Upper lobe of left lung (tissue), 6 donors: ENCODE data around the gene TAS2R19. TPM values are rescaled to one million over a fixed set of nuclear protein-coding genes. Genes with fewer than 3 reads are reported as not detected.

ENCODE experiments used
- ATAC-seq, 2 donors: fragments of 200-7000 bp; cut with Tn5 transposase; one replicate each; pipeline ENCODE4 v1.9.1; 2022; ENCODE audit warnings: mild to moderate bottlenecking in 2 of 2, moderate library complexity in 2 of 2; ENCODE audit not compliant: low FRiP score in 2 of 2
- DNase-seq, 2 donors: peaks; one replicate each; pipeline ENCODE4 v3.0.0-alpha.2; 2019 to 2020
- H3K27ac ChIP-seq, 4 donors: fragments of 200-600 bp; sonication (generic); one replicate each; pipeline ENCODE4 v1.5.1; 2016 to 2019
- H3K27me3 ChIP-seq, 4 donors: fragments of 200-600 bp; sonication (generic); one replicate each; pipeline ENCODE4 v1.5.1; 2017 to 2019
- H3K36me3 ChIP-seq, 4 donors: fragments of 200-600 bp; sonication (generic); one replicate each; pipeline ENCODE4 v1.5.1; 2016 to 2019
- H3K4me1 ChIP-seq, 4 donors: fragments of 200-600 bp; sonication (generic); one replicate each; pipeline ENCODE4 v1.5.1; 2018 to 2019
- H3K4me3 ChIP-seq, 4 donors: fragments of 200-600 bp; sonication (generic); one replicate each; pipeline ENCODE4 v1.5.1; 2017 to 2019; ENCODE audit warnings: mild to moderate bottlenecking in 2 of 4, moderate library complexity in 1 of 4
- H3K9me3 ChIP-seq, 4 donors: fragments of 200-600 bp; sonication (generic); one replicate each; pipeline ENCODE4 v1.5.1; 2018 to 2019
- CTCF ChIP-seq, 6 experiments: fragments of 450-650 bp in 4 of 6; fragments of 200-600 bp in 2 of 6; sonication (generic) in 2 of 6; IDR thresholded peaks; one replicate each; pipeline ENCODE4 v1.5.1; 2016 to 2019; ENCODE audit warnings: antibody characterized with exemption in 6 of 6
- EP300 ChIP-seq, 4 donors: sonication (generic); formaldehyde crosslinking; IDR thresholded peaks; one replicate each; pipeline ENCODE4 v1.5.1; 2017; ENCODE audit warnings: antibody characterized with exemption in 4 of 4, control low read depth in 2 of 4
- POLR2A ChIP-seq, 4 donors: fragments of 450-650 bp; IDR thresholded peaks; one replicate each; pipeline ENCODE4 v1.5.1; 2016 to 2017; ENCODE audit warnings: antibody characterized with exemption in 4 of 4, mild to moderate bottlenecking in 2 of 4
- POLR2AphosphoS5 ChIP-seq, 2 donors: sonication (generic); formaldehyde crosslinking; IDR thresholded peaks; one replicate each; pipeline ENCODE4 v1.5.1; 2017; ENCODE audit warnings: antibody characterized with exemption in 2 of 2
- WGBS, 2 donors: methylation state at CpG; one replicate each; pipeline ENCODE4 v1.1.5; 2017 to 2018; 5-methylcytosine and 5-hydroxymethylcytosine counted together
- total RNA-seq, 6 donors: library from RNA; depleted of rRNA in 4 of 6; stranded (reverse); fragments of >200 nt in 4 of 6; gene quantifications; one replicate each; pipeline versions ENCODE4 v1.1.0 to v1.2.1, GENCODE V29; 2016 to 2021
- donor health status: DM: no; HTN: no; CAD: no; lungs with moderate emphysema.
- donor health status: DM: no; HTN: yes; CAD: no; lungs with severe emphysema.

TAS2R19 gene
- total RNA-seq, 6 donors from 2014 or later, result 1.2 to 17.8 (median 4.0) TPM

- Histone ChIP-seq H3K4me1 (peaks cover 0 to 4% (median 0%) of the 10 kb centered on the region in 4 donors), H3K36me3 (no peaks in the 10 kb centered on the region), H3K9me3 (no peaks in the 10 kb centered on the region), H3K27me3 (no peaks in the 10 kb centered on the region), H3K27ac (no peak overlapping the region), H3K4me3 (no peak overlapping the region)
- TF ChIP-seq POLR2A (IDR thresholded peaks at IDR 0.05) (no peak), POLR2AphosphoS5 (IDR thresholded peaks at IDR 0.05) (no peak), EP300 (IDR thresholded peaks at IDR 0.05) (no peak), CTCF (IDR thresholded peaks at IDR 0.05) (no peak)
- ATAC-seq (no peak), DNase-seq (no peak)
- WGBS, 2 donors, result 81 to 83% methylated on average over 4 of the region's 4 CpGs
These were observed 6.5 kb downstream of the TAS2R19 start for GRCh38 chr12:11015775-11016430.

- ATAC-seq (no peak), DNase-seq (no peak)
- H3K4me1 ChIP-seq, result peaks cover 0 to 4% (median 0%) of the 10 kb centered on the region in 4 donors
- no peaks in the 10 kb centered on the region for H3K9me3 ChIP-seq
- no peak overlapping the region for H3K27ac ChIP-seq
- H3K36me3 ChIP-seq, result no peaks in the 10 kb centered on the region
- no peaks in the 10 kb centered on the region for H3K27me3 ChIP-seq
- TF ChIP-seq EP300 (IDR thresholded peaks at IDR 0.05), result no peak
- no peak for TF ChIP-seq POLR2AphosphoS5 (IDR thresholded peaks at IDR 0.05)
- TF ChIP-seq CTCF (IDR thresholded peaks at IDR 0.05), result no peak
- TF ChIP-seq POLR2A (IDR thresholded peaks at IDR 0.05), result no peak
- no peak overlapping the region for H3K4me3 ChIP-seq
These were observed 8.2 kb downstream of the TAS2R19 start for GRCh38 chr12:11014234-11014633.

- DNase-seq, result no peak
- TF ChIP-seq EP300 (IDR thresholded peaks at IDR 0.05) (no peak), CTCF (IDR thresholded peaks at IDR 0.05) (no peak), POLR2AphosphoS5 (IDR thresholded peaks at IDR 0.05) (no peak), POLR2A (IDR thresholded peaks at IDR 0.05) (no peak)
- no peaks in the 10 kb centered on the region for H3K36me3 ChIP-seq
- H3K27me3 ChIP-seq, result no peaks in the 10 kb centered on the region
- H3K27ac ChIP-seq, result no peak overlapping the region
- H3K4me1 ChIP-seq, result no peaks in the 10 kb centered on the region
- no peak for ATAC-seq
- H3K9me3 ChIP-seq, result no peaks in the 10 kb centered on the region
- H3K4me3 ChIP-seq, result no peak overlapping the region
- WGBS, 2 donors, result 94 to 100% methylated on average over 1 of the region's 1 CpG
These were observed 14.8 kb downstream of the TAS2R19 start for GRCh38 chr12:11007608-11008007.

- H3K4me3 ChIP-seq, result no peak within 1 kb of the TSS
- DNase-seq, result no peak
- no peak within 1 kb of the TSS for H3K27ac ChIP-seq
- no peaks in the 10 kb centered on the region for H3K27me3 ChIP-seq
- ATAC-seq, result no peak
- TF ChIP-seq POLR2A (IDR thresholded peaks at IDR 0.05), result no peak
- no peaks in the 10 kb centered on the region for H3K36me3 ChIP-seq
- H3K4me1 ChIP-seq, result no peaks in the 10 kb centered on the region
- H3K9me3 ChIP-seq, result no peaks in the 10 kb centered on the region
These were observed 24.2 kb downstream of the TAS2R19 start, which contains the start of gene TAS2R20 for GRCh38 chr12:10998204-10998603. Gene TAS2R20, minus strand, starts transcription at chr12:10998304. Its CDS starts 429 bp downstream, at chr12:10997875.

- Histone ChIP-seq H3K9me3 (peaks cover 0 to 5% (median 2%) of the 10 kb centered on the region in 4 donors), H3K27me3 (no peaks in the 10 kb centered on the region), H3K36me3 (no peaks in the 10 kb centered on the region), H3K4me3 (no peak overlapping the region), H3K4me1 (no peaks in the 10 kb centered on the region), H3K27ac (no peak overlapping the region)
- TF ChIP-seq CTCF (IDR thresholded peaks at IDR 0.05), result no peak
- TF ChIP-seq EP300 (IDR thresholded peaks at IDR 0.05), result no peak
- no peak for TF ChIP-seq POLR2A (IDR thresholded peaks at IDR 0.05)
- TF ChIP-seq POLR2AphosphoS5 (IDR thresholded peaks at IDR 0.05), result no peak
- DNase-seq, result no peak
- 74 to 91% methylated on average over 3 of the region's 3 CpGs for WGBS, 2 donors
- no peak for ATAC-seq
These were observed 28.1 kb downstream of the TAS2R19 start for GRCh38 chr12:10994307-10994706.
